BJ (cell line): Measurements from ENCODE around the gene DUXB. TPM values are rescaled to one million over a fixed set of nuclear protein-coding genes. Genes with fewer than 3 reads are reported as not detected.
A peak's percentile ranks its signal among the peaks of the same experiment; 100 is the strongest.

ENCODE experiments used
- CTCF ChIA-PET: fragments of 350-600 bp; formaldehyde crosslinking; extraction: SDS; loops from one replicate; lab custom pipeline; 2021; ENCODE audit warnings: antibody characterized with exemption, inconsistent platforms; lab: Yijun Ruan, JAX
- POLR2A ChIA-PET: fragments of 300-600 bp; sonication (Branson Sonifier 250); formaldehyde crosslinking; extraction: SDS; loops from one replicate; lab custom pipeline; 2021; ENCODE audit warnings: antibody characterized with exemption; lab: Charles Lee
- DNase-seq: peaks from one replicate; pipeline ENCODE4 v3.0.0-alpha.2; 2011; ENCODE audit warnings: low read depth
- H3K27me3 ChIP-seq: 2 replicates; pipeline ENCODE4 v1.6.0; 2011; ENCODE audit warnings: low read length; ENCODE audit not compliant: control insufficient read depth, insufficient read depth
- H3K36me3 ChIP-seq: 2 replicates; pipeline ENCODE4 v1.5.1; 2011; ENCODE audit warnings: low read length; ENCODE audit not compliant: control insufficient read depth, insufficient read depth
- H3K4me3 ChIP-seq: 2 replicates; pipeline ENCODE4 v1.5.1; 2011; ENCODE audit warnings: low read depth, mild to moderate bottlenecking, control low read depth, low read length
- polyA plus RNA-seq: library from polyadenylated mRNA; depleted of rRNA; stranded (reverse); fragments of >200 nt; gene quantifications from 2 replicates; pipeline ENCODE4 v1.2.3, GENCODE V29; 2011
- TF ChIP-seq, protein P1 (sequence below): IDR thresholded peaks from 2 replicates; pipeline ENCODE4 v1.5.1; 2011; ENCODE audit warnings: low read depth, mild to moderate bottlenecking, control low read depth, inconsistent platforms, low read length, moderate library complexity; ENCODE audit not compliant: insufficient read depth

Gene DUXB
- polyA plus RNA-seq, 1 experiment, result not detected

DNA sequence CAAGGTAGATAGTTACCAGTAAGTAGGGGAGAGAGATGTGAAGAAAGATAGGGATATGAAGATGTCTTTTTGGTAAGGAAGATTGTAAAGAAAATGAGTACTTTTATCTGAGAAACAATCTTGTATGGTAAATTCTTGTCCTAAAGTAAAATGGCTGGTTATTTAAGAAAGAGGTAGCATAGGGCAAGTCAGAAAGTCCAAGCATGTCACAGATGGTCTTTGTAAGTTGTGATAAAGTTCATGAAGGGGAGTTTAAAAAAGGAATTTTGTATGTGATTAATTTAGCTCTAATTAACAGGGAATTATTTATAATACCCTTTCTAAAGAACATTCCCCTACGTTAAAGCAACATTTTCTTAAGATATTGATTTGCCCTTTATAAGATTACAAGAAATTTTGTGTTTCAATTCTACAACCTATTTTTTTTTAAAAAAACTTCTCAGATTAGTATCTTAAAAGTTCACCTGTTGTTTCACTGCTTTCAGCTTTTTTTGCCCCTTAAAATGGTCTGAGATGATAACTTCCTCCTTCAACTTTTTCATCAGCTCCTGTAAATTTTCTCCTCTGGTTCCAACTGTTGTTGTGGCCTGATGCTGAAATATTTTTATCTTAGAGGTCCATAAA, 41.3 kb upstream of the DUXB start:
- POLR2A ChIA-PET, result interaction anchor here (0.6 kb wide), 1 partner anchor 8 kb away, joined by 3 read pairs; no protein-coding TSS in a partner anchor
- Histone ChIP-seq H3K27me3 (no peaks in the 10 kb centered on the region), H3K36me3 (no peaks in the 10 kb centered on the region), H3K4me3 (no peak overlapping the region)
- no peak for DNase-seq
- CTCF ChIA-PET, result no interaction called here
- TF ChIP-seq, protein P1, sequence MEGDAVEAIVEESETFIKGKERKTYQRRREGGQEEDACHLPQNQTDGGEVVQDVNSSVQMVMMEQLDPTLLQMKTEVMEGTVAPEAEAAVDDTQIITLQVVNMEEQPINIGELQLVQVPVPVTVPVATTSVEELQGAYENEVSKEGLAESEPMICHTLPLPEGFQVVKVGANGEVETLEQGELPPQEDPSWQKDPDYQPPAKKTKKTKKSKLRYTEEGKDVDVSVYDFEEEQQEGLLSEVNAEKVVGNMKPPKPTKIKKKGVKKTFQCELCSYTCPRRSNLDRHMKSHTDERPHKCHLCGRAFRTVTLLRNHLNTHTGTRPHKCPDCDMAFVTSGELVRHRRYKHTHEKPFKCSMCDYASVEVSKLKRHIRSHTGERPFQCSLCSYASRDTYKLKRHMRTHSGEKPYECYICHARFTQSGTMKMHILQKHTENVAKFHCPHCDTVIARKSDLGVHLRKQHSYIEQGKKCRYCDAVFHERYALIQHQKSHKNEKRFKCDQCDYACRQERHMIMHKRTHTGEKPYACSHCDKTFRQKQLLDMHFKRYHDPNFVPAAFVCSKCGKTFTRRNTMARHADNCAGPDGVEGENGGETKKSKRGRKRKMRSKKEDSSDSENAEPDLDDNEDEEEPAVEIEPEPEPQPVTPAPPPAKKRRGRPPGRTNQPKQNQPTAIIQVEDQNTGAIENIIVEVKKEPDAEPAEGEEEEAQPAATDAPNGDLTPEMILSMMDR, result no peak

DNA sequence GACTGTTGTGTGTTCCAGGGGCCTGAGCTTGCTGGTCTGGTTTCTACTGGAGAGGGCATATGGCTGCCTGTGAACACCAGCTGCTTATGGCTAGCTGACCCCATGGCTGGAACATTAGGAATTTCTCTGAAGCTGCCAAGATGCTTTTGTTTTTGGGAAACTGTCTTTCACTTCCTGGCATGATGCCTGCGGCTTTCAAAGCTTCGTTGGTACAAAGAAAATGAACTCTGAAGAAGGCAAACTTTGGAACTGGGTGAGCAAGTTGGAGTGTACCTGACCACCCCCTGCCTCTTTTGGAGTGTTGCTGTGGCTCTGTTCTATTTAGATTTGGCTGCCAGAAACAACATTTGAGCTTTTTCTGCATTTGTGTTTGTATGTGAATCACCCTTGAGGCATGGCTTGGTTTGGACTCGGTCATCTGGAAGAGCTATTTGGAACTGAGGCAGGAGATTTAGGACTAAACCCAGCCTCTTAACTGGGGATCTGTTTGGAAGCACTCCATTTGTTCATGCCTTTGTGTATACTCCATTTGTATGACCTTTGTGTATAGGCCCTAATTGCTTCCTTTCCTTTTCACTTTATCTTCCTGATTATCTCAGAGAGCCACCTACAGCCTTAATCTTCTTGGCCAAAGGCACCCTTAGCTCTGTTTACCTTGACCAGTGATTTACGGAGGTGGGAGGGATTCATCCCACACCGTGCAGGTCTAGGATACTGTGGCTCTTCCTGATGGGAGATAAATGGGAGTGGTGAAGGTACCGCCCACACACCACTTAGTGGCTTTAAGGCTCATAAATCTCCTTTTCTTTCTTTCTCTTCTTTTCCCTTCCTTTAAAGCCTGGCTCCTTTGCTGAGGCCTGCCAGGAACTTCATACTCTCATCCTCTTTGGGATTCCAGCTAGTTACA, 32.3 kb upstream of the DUXB start:
- no peaks in the 10 kb centered on the region for H3K27me3 ChIP-seq
- ChIA-PET CTCF (interaction anchor here (1.0 kb wide), 1 partner anchor 11 kb away, joined by 3 read pairs; no protein-coding TSS in a partner anchor), POLR2A (interaction anchor here (0.6 kb wide), 1 partner anchor 9 kb away, joined by 3 read pairs; no protein-coding TSS in a partner anchor)
- TF ChIP-seq, protein P1, result no peak
- DNase-seq, result peak; percentile 27
- H3K4me3 ChIP-seq, result no peak overlapping the region
- no peaks in the 10 kb centered on the region for H3K36me3 ChIP-seq

DNA sequence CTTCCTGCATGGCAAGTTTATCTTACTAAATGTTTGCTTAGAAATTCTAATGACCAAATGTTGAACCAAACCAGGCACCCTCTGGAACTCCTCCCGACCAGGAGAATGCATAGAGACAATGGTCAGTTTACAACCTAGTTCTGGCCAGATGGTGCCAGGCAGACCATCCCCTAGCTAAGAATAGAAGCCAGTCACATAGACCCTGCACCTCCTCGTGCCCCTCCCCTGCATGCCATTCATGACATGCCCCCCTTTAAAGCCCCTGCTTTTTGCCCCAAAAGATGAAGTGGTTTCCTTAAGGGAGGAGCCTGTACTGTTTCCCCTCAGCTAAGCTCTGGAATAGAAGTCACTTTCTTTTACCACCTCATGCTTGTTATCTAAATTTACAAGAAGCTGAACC, 31.6 kb upstream of the DUXB start:
- H3K36me3 ChIP-seq, result no peaks in the 10 kb centered on the region
- TF ChIP-seq, protein P1, result no peak
- no peak for DNase-seq

DNA sequence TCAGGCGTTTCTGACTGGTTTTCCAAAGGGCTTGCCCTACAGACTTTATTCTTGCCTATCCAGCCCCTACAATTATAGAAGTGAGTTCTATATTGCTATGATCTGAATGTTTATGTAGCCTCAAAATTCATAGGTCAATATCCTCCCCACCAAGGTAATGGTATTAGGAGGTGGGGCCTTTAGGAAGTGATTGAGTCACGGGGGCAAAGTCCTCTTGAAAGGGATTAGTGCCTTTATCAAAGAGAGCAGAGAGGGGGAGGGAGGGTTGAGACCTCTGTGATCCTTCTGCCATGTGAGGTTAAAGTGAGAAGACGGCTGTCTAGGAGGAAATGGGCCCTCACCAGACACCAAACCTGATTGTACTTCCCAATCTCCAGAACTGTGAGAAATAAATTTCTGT, 26.0 kb upstream of the DUXB start:
- POLR2A ChIA-PET, result no interaction called here
- H3K36me3 ChIP-seq, result no peaks in the 10 kb centered on the region
- H3K27me3 ChIP-seq, result no peaks in the 10 kb centered on the region; the same call in 1 of the 2 replicates
- DNase-seq, result no peak
- TF ChIP-seq, protein P1, result no peak
- no peak overlapping the region for H3K4me3 ChIP-seq
- CTCF ChIA-PET, result no interaction called here

More for the DNA sequence above, 31.6 kb upstream of the DUXB start:
- Histone ChIP-seq H3K27me3 (no peaks in the 10 kb centered on the region; the same call in 1 of the 2 replicates), H3K4me3 (no peak overlapping the region)
- ChIA-PET CTCF (interaction anchor here (1.0 kb wide), 1 partner anchor 11 kb away, joined by 3 read pairs; no protein-coding TSS in a partner anchor), POLR2A (no interaction called here)

DNA sequence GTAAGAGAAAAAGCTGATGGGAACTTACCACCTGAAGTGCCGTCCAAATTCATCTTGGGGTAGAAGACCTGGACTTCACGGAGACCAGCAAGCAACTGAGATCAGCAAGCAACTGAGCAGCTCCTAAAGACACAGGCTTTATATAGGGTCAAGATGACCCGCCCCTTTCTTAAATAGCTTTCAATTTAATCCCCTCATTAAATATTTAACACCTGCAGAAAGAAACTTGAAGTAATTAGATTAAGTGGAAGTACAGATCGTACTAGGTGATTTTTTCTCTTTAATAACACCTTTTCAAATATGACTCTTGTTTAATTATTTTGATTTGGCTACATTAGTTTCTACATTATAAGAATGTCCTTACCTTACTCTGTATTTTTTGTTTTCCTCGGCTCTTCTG, 25.1 kb upstream of the DUXB start, which contains the start of gene CPHXL:
TSS of gene CPHXL (minus strand) at position 101 of the 400 bp plus-strand sequence. CDS start at position 53, 48 bp downstream.
- DNase-seq, result no peak
- ChIA-PET POLR2A (no interaction called here), CTCF (no interaction called here)
- Histone ChIP-seq H3K36me3 (no peaks in the 10 kb centered on the region), H3K4me3 (no peak within 1 kb of the TSS), H3K27me3 (no peaks in the 10 kb centered on the region; the same call in 1 of the 2 replicates)
- TF ChIP-seq, protein P1, result no peak
